22Rv1 (cell line): ENCODE measurements around the gene SH3TC2.

Source experiments
- ZFX ChIP-seq: fragments of 450-650 bp; IDR thresholded peaks from 2 replicates; pipeline ENCODE4 v1.6.1; 2017; ENCODE audit warnings: antibody characterized with exemption, borderline replicate concordance
- TF ChIP-seq, protein P1 (sequence below): fragments of 450-650 bp; IDR thresholded peaks from 2 replicates; pipeline ENCODE4 v1.5.1; 2017; ENCODE audit warnings: mild to moderate bottlenecking

DNA sequence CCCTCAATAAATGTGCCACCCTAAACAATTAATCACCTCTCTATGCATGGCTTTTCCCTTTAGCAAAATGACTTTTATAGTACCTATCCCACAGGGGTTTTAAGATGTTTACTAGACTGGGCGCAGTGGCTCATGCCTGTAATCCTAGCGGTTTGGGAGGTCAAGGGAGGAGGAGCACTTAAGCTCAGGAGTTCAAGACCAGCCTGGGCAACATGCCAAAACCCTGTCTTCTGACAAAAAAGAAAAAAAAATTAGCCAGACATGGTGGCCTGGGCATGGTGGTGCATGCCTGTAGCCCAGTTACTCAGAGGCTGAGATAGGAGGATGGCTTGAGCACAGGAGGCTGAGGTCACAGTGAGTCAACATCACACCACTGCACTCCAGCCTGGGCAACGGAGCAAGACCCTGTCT is 13.5 kb downstream of the SH3TC2 start:
- TF ChIP-seq, protein P1, sequence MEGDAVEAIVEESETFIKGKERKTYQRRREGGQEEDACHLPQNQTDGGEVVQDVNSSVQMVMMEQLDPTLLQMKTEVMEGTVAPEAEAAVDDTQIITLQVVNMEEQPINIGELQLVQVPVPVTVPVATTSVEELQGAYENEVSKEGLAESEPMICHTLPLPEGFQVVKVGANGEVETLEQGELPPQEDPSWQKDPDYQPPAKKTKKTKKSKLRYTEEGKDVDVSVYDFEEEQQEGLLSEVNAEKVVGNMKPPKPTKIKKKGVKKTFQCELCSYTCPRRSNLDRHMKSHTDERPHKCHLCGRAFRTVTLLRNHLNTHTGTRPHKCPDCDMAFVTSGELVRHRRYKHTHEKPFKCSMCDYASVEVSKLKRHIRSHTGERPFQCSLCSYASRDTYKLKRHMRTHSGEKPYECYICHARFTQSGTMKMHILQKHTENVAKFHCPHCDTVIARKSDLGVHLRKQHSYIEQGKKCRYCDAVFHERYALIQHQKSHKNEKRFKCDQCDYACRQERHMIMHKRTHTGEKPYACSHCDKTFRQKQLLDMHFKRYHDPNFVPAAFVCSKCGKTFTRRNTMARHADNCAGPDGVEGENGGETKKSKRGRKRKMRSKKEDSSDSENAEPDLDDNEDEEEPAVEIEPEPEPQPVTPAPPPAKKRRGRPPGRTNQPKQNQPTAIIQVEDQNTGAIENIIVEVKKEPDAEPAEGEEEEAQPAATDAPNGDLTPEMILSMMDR = no peak
- no peak for TF ChIP-seq ZFX
